Measurements from ENCODE around the gene SH2D6.
"Not testable (repeated sequence)": the region's sequence is repeated elsewhere in the genome, so short reads cannot be mapped to it uniquely, and the experiment has no call there.

The SH2D6 gene

GRCh38 chr2:85477884-85478283 is 59.4 kb downstream of the SH2D6 start:
- Mint-ChIP-seq H3K36me3 (ENCODE audit: low read depth) (no peaks in the 10 kb centered on the region), H3K4me1 (peaks cover 14% of the 10 kb centered on the region), H3K9me3 (no peaks in the 10 kb centered on the region), H3K27ac (no peak overlapping the region), H3K4me3 (no peak overlapping the region), H3K27me3 (ENCODE audit: low read depth, poor library complexity) (peaks cover 13% of the 10 kb centered on the region)
- TF ChIP-seq CTCF (IDR thresholded peaks at IDR 0.05): no peak
- no peak for DNase-seq

GRCh38 chr2:85481818-85482777 is 63.6 kb downstream of the SH2D6 start:
- DNase-seq: no peak
- H3K4me3 Mint-ChIP-seq: no peak overlapping the region
- H3K36me3 Mint-ChIP-seq (ENCODE audit: low read depth): peaks cover 5% of the 10 kb centered on the region

GRCh38 chr2:85484615-85485014 is 66.1 kb downstream of the SH2D6 start:
- peaks cover 19% of the 10 kb centered on the region for H3K9me3 Mint-ChIP-seq
- DNase-seq; H3K27me3 Mint-ChIP-seq (ENCODE audit: low read depth, poor library complexity); H3K36me3 Mint-ChIP-seq (ENCODE audit: low read depth); H3K4me1 Mint-ChIP-seq; H3K4me3 Mint-ChIP-seq; H3K27ac Mint-ChIP-seq: not testable (repeated sequence)

More at GRCh38 chr2:85481818-85482777, 63.6 kb downstream of the SH2D6 start:
- peaks cover 9% of the 10 kb centered on the region for H3K27me3 Mint-ChIP-seq (ENCODE audit: low read depth, poor library complexity)
- no peaks in the 10 kb centered on the region for H3K4me1 Mint-ChIP-seq
- TF ChIP-seq CTCF (IDR thresholded peaks at IDR 0.05): no peak
- H3K27ac Mint-ChIP-seq: no peak overlapping the region
- H3K9me3 Mint-ChIP-seq: peaks cover 12% of the 10 kb centered on the region

GRCh38 chr2:85485815-85486214 is 67.3 kb downstream of the SH2D6 start:
- no peak for DNase-seq
- Mint-ChIP-seq H3K4me1 (no peaks in the 10 kb centered on the region), H3K9me3 (peaks cover 28% of the 10 kb centered on the region), H3K27me3 (ENCODE audit: low read depth, poor library complexity) (peaks cover 1% of the 10 kb centered on the region), H3K4me3 (no peak overlapping the region), H3K36me3 (ENCODE audit: low read depth) (peaks cover 5% of the 10 kb centered on the region), H3K27ac (no peak overlapping the region)
- no peak for TF ChIP-seq CTCF (IDR thresholded peaks at IDR 0.05)
